ENCODE measurements around the gene ARVCF. TPM values are rescaled to one million over a fixed set of nuclear protein-coding genes. Genes with fewer than 3 reads are reported as not detected.

ARVCF gene
- total RNA-seq, 1 experiment from 2014 or later, result 15.6 TPM

GRCh38 chr22:19933341-19934241 is 83.0 kb downstream of the ARVCF start:
- Histone ChIP-seq H3K27ac (no peak overlapping the region), H3K4me1 (replicated peaks; ENCODE audit: insufficient read depth) (no peaks in the 10 kb centered on the region), H3F3A (ENCODE audit: insufficient read depth, low read depth) (no peaks in the 10 kb centered on the region), H3K27me3 (ENCODE audit: insufficient read depth, low read depth) (no peaks in the 10 kb centered on the region), H3K9me3 (ENCODE audit: insufficient read depth, low read depth) (no peaks in the 10 kb centered on the region; the same call in 1 of the 2 replicates), H3K9me2 (ENCODE audit: insufficient read depth) (no peaks in the 10 kb centered on the region), H3K4me3 (no peak overlapping the region), H4K20me1 (ENCODE audit: insufficient read depth) (no peaks in the 10 kb centered on the region), H2AFZ (no peak overlapping the region), H3K79me2 (ENCODE audit: low read depth) (no peaks in the 10 kb centered on the region), H3K4me2 (no peak overlapping the region), H3K36me3 (ENCODE audit: low read depth) (no peaks in the 10 kb centered on the region)
- intact Hi-C loops (cut with micrococcal nuclease; ENCODE audit: unreplicated experiment), result no loop called here
- TF ChIP-seq EZH2 (IDR thresholded peaks at IDR 0.05; ENCODE audit: low read depth) (no peak), CTCF (conservative IDR thresholded peaks at IDR 0.05) (no peak)
- no peak for DNase-seq
- CTCF ChIA-PET, result no interaction called here
- POLR2A ChIA-PET (ENCODE audit: unreplicated experiment), result no interaction called here
- no TSS peak for BruUV-seq (replicated peaks)

GRCh38 chr22:19932367-19933206 is 84.0 kb downstream of the ARVCF start:
- Histone ChIP-seq H3K4me2 (no peak overlapping the region), H3K4me1 (replicated peaks; ENCODE audit: insufficient read depth) (no peaks in the 10 kb centered on the region), H3K9me3 (ENCODE audit: insufficient read depth, low read depth) (no peaks in the 10 kb centered on the region; the same call in 1 of the 2 replicates), H3K27me3 (ENCODE audit: insufficient read depth, low read depth) (no peaks in the 10 kb centered on the region), H3K27ac (no peak overlapping the region), H4K20me1 (ENCODE audit: insufficient read depth) (no peaks in the 10 kb centered on the region), H3K79me2 (ENCODE audit: low read depth) (no peaks in the 10 kb centered on the region), H3K36me3 (ENCODE audit: low read depth) (no peaks in the 10 kb centered on the region), H3K4me3 (no peak overlapping the region), H3F3A (ENCODE audit: insufficient read depth, low read depth) (no peaks in the 10 kb centered on the region), H2AFZ (no peak overlapping the region), H3K9me2 (ENCODE audit: insufficient read depth) (no peaks in the 10 kb centered on the region)
- no TSS peak for BruUV-seq (replicated peaks)
- TF ChIP-seq EZH2 (IDR thresholded peaks at IDR 0.05; ENCODE audit: low read depth) (no peak), CTCF (conservative IDR thresholded peaks at IDR 0.05) (no peak)
- DNase-seq, result no peak
- ChIA-PET POLR2A (ENCODE audit: unreplicated experiment) (no interaction called here), CTCF (no interaction called here)
- intact Hi-C loops (cut with micrococcal nuclease; ENCODE audit: unreplicated experiment), result no loop called here

- Histone ChIP-seq H3K9me2 (ENCODE audit: insufficient read depth) (no peaks in the 10 kb centered on the region), H3K9me3 (ENCODE audit: insufficient read depth, low read depth) (no peaks in the 10 kb centered on the region; the same call in 1 of the 2 replicates), H3K79me2 (ENCODE audit: low read depth) (no peaks in the 10 kb centered on the region), H3K4me3 (no peak overlapping the region), H3K36me3 (ENCODE audit: low read depth) (no peaks in the 10 kb centered on the region), H4K20me1 (ENCODE audit: insufficient read depth) (no peaks in the 10 kb centered on the region), H3K27ac (no peak overlapping the region), H3K4me1 (replicated peaks; ENCODE audit: insufficient read depth) (no peaks in the 10 kb centered on the region), H2AFZ (no peak overlapping the region), H3F3A (ENCODE audit: insufficient read depth, low read depth) (no peaks in the 10 kb centered on the region), H3K27me3 (ENCODE audit: insufficient read depth, low read depth) (no peaks in the 10 kb centered on the region), H3K4me2 (no peak overlapping the region)
- TF ChIP-seq CTCF (conservative IDR thresholded peaks at IDR 0.05), result no peak
- TF ChIP-seq EZH2 (IDR thresholded peaks at IDR 0.05; ENCODE audit: low read depth), result no peak
- DNase-seq, result no peak
- intact Hi-C loops (cut with micrococcal nuclease; ENCODE audit: unreplicated experiment), result no loop called here
- no TSS peak for BruUV-seq (replicated peaks)
- ChIA-PET POLR2A (ENCODE audit: unreplicated experiment) (no interaction called here), CTCF (no interaction called here)
Observed at GRCh38 chr22:19931514-19931913, 85.1 kb downstream of the ARVCF start.
